OCI-LY1 (cell line): ENCODE measurements around the gene CDH13.

ENCODE experiments used
- H2AFZ ChIP-seq: fragments of 200-600 bp; sonication (generic), shearing (Covaris generic); 2 replicates; pipeline ENCODE4 v1.6.0; 2014; ENCODE audit warnings: antibody characterized with exemption, mild to moderate bottlenecking, low read length
- H3F3A ChIP-seq: fragments of 200-600 bp; sonication (generic), shearing (Covaris generic); 2 replicates; pipeline ENCODE4 v1.6.0; 2014; ENCODE audit warnings: mild to moderate bottlenecking, antibody characterized with exemption, low read length, moderate library complexity; ENCODE audit not compliant: insufficient read depth
- H3K27ac ChIP-seq: fragments of 200-600 bp; sonication (generic); 2 replicates; pipeline ENCODE4 v1.5.1; 2014; ENCODE audit warnings: low read length, mixed run types, mild to moderate bottlenecking, low read depth; ENCODE audit not compliant: poor library complexity, severe bottlenecking
- H3K27me3 ChIP-seq: fragments of 200-600 bp; sonication (generic); 2 replicates; pipeline ENCODE4 v1.6.0; 2014; ENCODE audit warnings: antibody characterized with exemption, mild to moderate bottlenecking, low read length, moderate library complexity; ENCODE audit not compliant: insufficient read depth
- H3K36me3 ChIP-seq: fragments of 200-600 bp; sonication (generic); 2 replicates; pipeline ENCODE4 v1.6.1; 2014; ENCODE audit warnings: mild to moderate bottlenecking, antibody characterized with exemption, low read length, moderate library complexity, mixed read lengths; ENCODE audit not compliant: insufficient read depth
- H3K4me1 ChIP-seq: fragments of 200-600 bp; sonication (generic); 2 replicates; pipeline ENCODE4 v1.5.1; 2014; ENCODE audit warnings: mild to moderate bottlenecking, low read length, moderate library complexity; ENCODE audit not compliant: insufficient read depth, severe bottlenecking
- H3K4me2 ChIP-seq: fragments of 200-600 bp; sonication (generic), shearing (Covaris generic); 2 replicates; pipeline ENCODE4 v1.6.1; 2014; ENCODE audit warnings: low read length
- H3K4me3 ChIP-seq: fragments of 200-600 bp; sonication (generic); 2 replicates; pipeline ENCODE4 v1.5.1; 2014; ENCODE audit warnings: low read length, low read depth, mild to moderate bottlenecking, mixed read lengths; ENCODE audit not compliant: poor library complexity, severe bottlenecking
- H3K79me2 ChIP-seq: fragments of 200-600 bp; shearing (Covaris generic); 2 replicates; pipeline ENCODE4 v1.6.1; 2016; ENCODE audit warnings: mixed run types, low read length, mixed read lengths; ENCODE audit not compliant: insufficient read depth
- H3K9ac ChIP-seq: fragments of 200-600 bp; sonication (generic), shearing (Covaris generic); 2 replicates; pipeline ENCODE4 v1.6.1; 2014; ENCODE audit warnings: mild to moderate bottlenecking, low read length, mixed read lengths
- H3K9me2 ChIP-seq: fragments of 200-600 bp; sonication (generic), shearing (Covaris generic); 2 replicates; pipeline ENCODE4 v1.6.1; 2014; ENCODE audit warnings: low read depth, mild to moderate bottlenecking, low read length, mixed read lengths
- H3K9me3 ChIP-seq: fragments of 200-600 bp; shearing (Covaris generic); 2 replicates; pipeline ENCODE4 v1.6.1; 2014; ENCODE audit warnings: low read length, mixed read lengths
- H4K20me1 ChIP-seq: fragments of 200-600 bp; sonication (generic), shearing (Covaris generic); 2 replicates; pipeline ENCODE4 v1.6.0; 2016; ENCODE audit warnings: mild to moderate bottlenecking, low read length; ENCODE audit not compliant: insufficient read depth
- CTCF ChIP-seq: fragments of 200-600 bp; sonication (generic), shearing (Covaris generic); IDR thresholded peaks from 2 replicates; pipeline ENCODE4 v1.5.1; 2017; ENCODE audit warnings: mild to moderate bottlenecking, antibody characterized with exemption, low read length, moderate library complexity, mixed read lengths
- EZH2 ChIP-seq: fragments of 200-600 bp; sonication (generic), shearing (Covaris generic); IDR thresholded peaks from 2 replicates; pipeline ENCODE4 v1.8.0; 2017; ENCODE audit warnings: borderline replicate concordance, mixed run types, mild to moderate bottlenecking, antibody characterized with exemption, low read length, moderate library complexity, mixed read lengths

CDH13 gene

GRCh38 chr16:83508295-83508694 is 881.5 kb downstream of the CDH13 start:
- Histone ChIP-seq H3K4me3 (no peak overlapping the region), H3K79me2 (no peaks in the 10 kb centered on the region), H3K9ac (no peak overlapping the region), H3K4me1 (no peaks in the 10 kb centered on the region), H3K27me3 (no peaks in the 10 kb centered on the region), H3K4me2 (no peak overlapping the region), H3F3A (no peaks in the 10 kb centered on the region), H3K9me2 (no peaks in the 10 kb centered on the region), H2AFZ (no peak overlapping the region), H3K27ac (no peak overlapping the region), H3K9me3 (no peaks in the 10 kb centered on the region), H3K36me3 (no peaks in the 10 kb centered on the region), H4K20me1 (no peaks in the 10 kb centered on the region)
- TF ChIP-seq EZH2 = no peak
- TF ChIP-seq CTCF = no peak

GRCh38 chr16:83509316-83509715 is 882.5 kb downstream of the CDH13 start:
- H3K27me3 ChIP-seq = no peaks in the 10 kb centered on the region
- H3K4me3 ChIP-seq = no peak overlapping the region
- no peaks in the 10 kb centered on the region for H3K4me1 ChIP-seq
- no peak overlapping the region for H3K27ac ChIP-seq
- no peaks in the 10 kb centered on the region for H3K79me2 ChIP-seq
- H2AFZ ChIP-seq = no peak overlapping the region
- H3K9me3 ChIP-seq = no peaks in the 10 kb centered on the region
- H3K36me3 ChIP-seq = no peaks in the 10 kb centered on the region
- no peaks in the 10 kb centered on the region for H4K20me1 ChIP-seq
- H3F3A ChIP-seq = no peaks in the 10 kb centered on the region
- no peak overlapping the region for H3K4me2 ChIP-seq
- no peak overlapping the region for H3K9ac ChIP-seq
- H3K9me2 ChIP-seq = no peaks in the 10 kb centered on the region
- TF ChIP-seq CTCF = no peak
- no peak for TF ChIP-seq EZH2

- Histone ChIP-seq H3K9me3 (no peaks in the 10 kb centered on the region), H4K20me1 (no peaks in the 10 kb centered on the region), H3K4me3 (no peak overlapping the region), H3K79me2 (no peaks in the 10 kb centered on the region), H3K4me2 (no peak overlapping the region), H3K36me3 (no peaks in the 10 kb centered on the region), H3K9me2 (no peaks in the 10 kb centered on the region), H2AFZ (no peak overlapping the region), H3F3A (no peaks in the 10 kb centered on the region), H3K9ac (no peak overlapping the region), H3K27ac (no peak overlapping the region), H3K27me3 (no peaks in the 10 kb centered on the region), H3K4me1 (no peaks in the 10 kb centered on the region)
- no peak for TF ChIP-seq CTCF
- no peak for TF ChIP-seq EZH2
These were observed 884.1 kb downstream of the CDH13 start for GRCh38 chr16:83510906-83511305.
